GM12801 (cell line): ENCODE results near the gene USP32.

Experiments
- TF ChIP-seq, protein P1 (sequence below): IDR thresholded peaks from one replicate; pipeline ENCODE4 v1.5.1; 2011; ENCODE audit warnings: control low read depth; ENCODE audit not compliant: insufficient read length; ENCODE audit errors: extremely low read depth

The USP32 gene

DNA sequence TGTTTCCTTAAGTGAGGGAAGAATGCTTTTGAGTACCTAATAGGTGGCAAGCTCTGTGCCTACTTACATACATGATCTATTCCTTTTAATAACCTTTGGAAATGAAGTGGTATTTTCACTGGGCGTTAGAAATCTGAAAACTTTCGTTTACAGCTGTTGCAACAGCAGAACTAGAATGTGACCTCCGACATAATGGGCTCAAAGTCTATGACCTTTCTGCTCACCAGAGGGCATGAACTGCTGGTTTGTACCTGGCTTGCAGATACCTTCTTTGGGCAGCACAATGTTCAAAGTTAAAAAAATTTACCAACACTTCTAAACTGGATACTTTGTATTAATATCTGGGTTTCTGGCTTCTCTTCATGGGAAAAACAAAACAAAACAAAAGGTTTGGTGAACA, 217.9 kb downstream of the USP32 start:
- TF ChIP-seq, protein P1, sequence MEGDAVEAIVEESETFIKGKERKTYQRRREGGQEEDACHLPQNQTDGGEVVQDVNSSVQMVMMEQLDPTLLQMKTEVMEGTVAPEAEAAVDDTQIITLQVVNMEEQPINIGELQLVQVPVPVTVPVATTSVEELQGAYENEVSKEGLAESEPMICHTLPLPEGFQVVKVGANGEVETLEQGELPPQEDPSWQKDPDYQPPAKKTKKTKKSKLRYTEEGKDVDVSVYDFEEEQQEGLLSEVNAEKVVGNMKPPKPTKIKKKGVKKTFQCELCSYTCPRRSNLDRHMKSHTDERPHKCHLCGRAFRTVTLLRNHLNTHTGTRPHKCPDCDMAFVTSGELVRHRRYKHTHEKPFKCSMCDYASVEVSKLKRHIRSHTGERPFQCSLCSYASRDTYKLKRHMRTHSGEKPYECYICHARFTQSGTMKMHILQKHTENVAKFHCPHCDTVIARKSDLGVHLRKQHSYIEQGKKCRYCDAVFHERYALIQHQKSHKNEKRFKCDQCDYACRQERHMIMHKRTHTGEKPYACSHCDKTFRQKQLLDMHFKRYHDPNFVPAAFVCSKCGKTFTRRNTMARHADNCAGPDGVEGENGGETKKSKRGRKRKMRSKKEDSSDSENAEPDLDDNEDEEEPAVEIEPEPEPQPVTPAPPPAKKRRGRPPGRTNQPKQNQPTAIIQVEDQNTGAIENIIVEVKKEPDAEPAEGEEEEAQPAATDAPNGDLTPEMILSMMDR: no peak

DNA sequence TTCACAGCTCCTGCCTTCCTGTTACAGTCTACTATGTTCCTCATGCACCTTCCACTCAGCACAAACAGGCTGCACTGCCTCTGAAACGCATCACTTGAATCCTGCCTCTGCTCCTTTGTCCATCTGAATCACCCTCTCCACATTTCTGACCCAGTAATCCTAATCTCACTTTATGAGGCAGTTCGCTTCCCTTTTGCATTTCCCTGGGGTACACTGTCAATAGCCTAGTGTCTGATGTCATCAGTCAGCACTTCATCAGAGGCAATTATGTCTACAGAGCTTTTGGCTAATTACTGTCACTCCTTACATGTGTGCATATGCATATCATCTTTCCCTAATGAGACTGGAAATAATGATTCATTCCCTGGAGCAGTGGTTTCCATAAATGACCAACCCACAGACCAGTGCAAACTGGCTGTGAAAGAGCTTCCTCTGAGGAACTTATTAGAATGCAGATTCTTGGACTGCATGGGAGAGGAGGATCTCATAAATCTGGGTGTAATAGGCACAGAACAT, 218.6 kb downstream of the USP32 start:
- TF ChIP-seq, protein P1: no peak

DNA sequence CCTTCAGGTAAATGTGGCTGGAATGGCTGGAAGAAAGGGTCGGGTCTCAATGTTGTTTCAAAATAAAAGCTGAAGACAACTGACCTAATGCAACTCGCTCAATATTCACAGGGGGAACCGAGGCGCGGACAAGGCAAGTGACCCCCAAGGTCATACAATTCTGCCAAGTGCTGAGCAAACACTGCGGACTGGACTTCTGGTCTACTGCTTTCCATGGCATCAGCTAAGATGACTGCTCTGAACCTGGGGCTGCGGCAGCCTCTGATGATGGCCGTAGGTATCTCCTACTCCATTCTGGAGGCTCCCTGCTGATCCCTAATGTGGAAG, 220.2 kb downstream of the USP32 start:
- TF ChIP-seq, protein P1: no peak

GRCh38 chr17:60170835-60171752, 220.8 kb downstream of the USP32 start:
- TF ChIP-seq, protein P1: no peak

- TF ChIP-seq, protein P1: no peak
Measured at GRCh38 chr17:60169921-60170817, 221.8 kb downstream of the USP32 start.

DNA sequence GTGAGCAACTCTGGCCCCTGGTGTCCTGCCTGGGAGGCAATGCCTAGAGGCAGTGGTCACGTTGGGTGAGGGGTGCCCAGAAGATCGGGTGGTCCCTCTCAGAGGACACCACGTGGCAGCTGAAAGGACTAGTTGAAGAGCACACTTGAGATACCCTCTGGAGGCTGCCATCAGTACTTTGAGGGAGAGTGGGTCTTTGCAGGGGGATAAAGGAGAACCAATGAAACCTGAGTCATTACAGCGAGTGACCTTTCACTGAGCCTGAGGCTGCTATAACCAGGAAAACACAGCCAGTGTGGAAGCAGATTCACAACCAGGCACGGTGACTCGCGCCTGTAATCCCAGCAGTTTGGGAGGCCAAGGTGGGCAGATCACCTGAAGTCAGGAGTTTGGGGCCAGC, 223.3 kb downstream of the USP32 start:
- TF ChIP-seq, protein P1: no peak
